GM19438 (cell line): ENCODE results near the gene TPPP.
A peak's percentile ranks its signal among the peaks of the same experiment; 100 is the strongest.
"Not testable (repeated sequence)": the region's sequence is repeated elsewhere in the genome, so short reads cannot be mapped to it uniquely, and the experiment has no call there.

Source experiments
- ATAC-seq: cut with Tn5 transposase; IDR thresholded peaks from one replicate; pipeline ENCODE4 v1.9.1; 2021; ENCODE audit warnings: low read depth; ENCODE audit not compliant: unreplicated experiment

Gene TPPP

DNA sequence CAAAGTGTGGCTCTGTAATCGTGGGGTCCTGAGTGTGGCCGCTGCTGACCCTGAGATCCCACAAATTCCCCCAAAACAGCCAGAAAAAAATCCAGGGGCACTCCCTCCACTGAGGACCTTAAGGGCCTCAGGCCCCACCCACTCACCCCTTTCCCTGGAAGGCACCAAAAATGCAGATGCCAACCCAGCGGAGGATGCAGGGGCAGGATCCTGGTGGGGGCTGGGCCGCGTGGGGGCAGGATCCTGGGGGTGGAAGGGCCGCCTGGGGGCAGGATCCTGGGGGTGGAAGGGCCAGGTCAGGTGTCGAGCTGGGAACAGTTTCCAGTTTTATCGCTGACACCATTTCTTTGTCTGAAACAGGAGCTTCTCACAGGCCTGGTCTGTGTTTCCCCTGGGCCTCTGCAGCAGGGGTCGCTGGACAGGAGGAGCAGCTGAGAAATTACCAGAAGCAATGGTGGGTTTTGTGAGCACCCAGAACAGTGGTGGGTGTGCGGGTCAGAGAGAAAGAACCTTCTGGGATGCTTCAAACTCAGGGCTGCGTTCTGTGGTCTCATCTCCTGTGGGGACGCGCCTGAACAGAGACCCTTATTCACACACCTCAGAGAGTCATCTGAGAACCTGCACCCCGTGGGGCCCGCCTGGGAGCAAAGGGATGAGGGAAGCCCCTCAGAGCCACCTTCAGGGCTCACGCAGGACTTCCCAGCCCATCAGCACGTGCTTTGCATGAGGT, 13.8 kb downstream of the TPPP start:
- not testable (repeated sequence) for ATAC-seq

DNA sequence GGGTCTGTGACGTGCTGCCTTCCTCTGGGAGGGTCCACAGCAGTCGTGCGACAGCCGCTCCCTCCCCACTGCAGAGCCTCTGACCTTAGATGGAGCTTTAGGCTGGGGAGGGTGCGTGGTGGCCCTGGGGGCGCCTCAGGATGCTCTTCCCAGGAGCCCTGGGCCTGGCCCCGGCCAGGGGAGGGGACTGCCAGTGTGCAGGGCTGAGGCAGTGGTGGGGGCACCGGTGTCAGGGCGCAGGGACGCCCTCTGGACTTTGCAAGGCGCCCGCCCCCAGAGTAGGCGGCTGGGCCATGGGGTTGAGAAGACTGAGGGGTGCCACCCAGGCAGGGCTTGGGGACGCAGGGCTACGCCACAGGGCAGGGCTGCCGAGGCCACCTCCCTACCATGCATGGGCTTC, 14.6 kb downstream of the TPPP start:
- ATAC-seq = not testable (repeated sequence)

DNA sequence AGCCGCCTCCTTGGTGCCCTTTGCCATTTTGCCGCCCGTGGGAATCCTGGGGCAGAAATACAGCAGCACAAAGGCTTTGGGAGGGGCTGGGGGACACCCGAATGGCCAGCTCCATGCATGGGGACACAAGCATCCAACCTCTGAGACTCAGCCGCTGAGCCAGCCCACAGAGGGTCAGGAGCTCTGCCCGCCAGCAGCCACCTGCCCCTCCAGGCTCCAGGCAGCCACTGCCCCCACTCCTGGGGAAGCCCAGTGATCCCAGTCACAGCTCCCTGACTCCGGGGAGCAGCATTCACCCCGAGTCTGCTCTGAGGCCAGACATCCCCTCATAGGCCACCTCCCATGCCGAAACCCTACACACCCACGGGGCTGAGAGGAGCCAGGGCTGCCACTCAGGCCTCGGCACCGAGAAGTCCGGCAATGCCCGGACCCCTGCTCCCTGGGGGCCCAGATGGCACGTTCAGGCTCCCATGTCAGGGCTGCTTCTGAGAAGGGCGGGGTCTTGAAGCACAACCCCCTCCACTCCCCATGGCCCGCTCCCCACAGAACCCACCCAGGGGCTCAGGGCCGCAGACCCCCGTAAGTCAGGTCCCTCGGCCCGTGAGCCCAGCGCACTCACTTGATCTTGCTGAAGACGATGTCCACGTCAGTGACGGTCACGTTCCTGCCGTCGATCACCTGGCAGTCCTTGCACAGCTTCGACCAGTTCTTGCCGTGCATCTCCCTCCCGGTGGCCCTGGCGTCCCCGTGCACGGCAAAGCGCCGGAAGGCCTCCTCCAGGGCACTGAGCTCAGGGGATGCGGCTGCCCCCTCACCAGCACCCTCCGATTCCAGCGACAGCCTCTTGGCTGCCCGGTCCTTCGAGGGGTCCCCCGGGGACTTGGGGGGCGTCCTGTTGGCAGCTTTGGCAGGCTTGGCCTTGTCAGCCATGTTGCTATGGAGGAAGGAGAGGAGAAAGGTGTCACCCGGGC, 15.7 kb downstream of the TPPP start:
- no peak for ATAC-seq

DNA sequence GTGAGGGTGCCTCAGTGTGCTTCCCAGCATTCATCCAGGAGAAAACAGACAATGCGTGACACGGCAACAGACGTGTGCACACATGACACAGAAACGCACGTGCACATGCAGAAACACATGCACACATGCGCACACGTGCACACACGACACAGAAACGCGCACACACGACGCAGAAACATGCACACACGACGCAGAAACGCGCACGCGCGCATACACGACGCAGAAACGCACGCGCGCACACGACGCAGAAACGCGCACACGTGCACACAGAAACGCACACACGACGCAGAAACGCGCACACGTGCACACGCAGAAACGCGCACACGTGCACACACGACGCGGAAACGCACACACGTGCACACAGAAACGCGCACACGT, 16.5 kb downstream of the TPPP start:
- no peak for ATAC-seq

DNA sequence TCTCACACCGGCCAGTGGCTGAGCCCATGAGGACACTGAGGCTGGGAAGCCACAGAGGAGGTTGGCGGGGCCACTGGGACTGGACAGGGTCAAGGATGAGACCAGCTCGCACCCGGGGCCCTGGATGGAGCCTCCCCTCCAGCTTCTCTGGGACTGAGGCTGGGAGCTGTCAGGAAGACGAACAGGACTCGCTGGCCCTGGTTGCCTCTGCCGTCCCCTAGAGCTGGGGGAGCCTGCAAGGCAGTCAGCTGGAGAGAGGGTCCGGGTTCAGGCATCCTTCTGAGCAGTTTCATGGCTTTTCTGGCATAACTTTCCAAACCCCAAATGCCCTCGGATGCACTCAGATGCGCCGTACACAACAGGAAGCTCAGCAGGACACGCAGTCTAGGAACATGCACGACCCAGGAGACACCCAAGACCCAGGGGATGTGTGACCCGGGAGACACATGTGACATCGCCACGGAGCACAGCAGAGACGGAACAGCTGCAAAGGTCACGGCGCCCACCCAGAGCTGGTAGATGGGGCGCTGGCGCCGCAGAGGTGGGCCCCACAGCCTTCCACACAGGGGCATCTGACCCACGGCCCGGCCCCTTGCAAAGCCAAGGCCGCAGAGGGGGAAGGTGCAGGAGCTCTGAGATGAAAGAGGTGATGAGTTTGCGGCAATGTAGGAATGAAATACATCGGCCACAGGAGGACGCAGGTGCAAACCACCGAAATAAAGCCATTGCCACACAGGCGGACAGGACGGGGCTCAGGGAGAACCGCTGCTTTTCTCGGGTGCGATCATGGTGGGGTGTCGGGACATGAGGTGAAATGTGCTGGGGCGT, 17.1 kb downstream of the TPPP start:
- ATAC-seq = no peak

DNA sequence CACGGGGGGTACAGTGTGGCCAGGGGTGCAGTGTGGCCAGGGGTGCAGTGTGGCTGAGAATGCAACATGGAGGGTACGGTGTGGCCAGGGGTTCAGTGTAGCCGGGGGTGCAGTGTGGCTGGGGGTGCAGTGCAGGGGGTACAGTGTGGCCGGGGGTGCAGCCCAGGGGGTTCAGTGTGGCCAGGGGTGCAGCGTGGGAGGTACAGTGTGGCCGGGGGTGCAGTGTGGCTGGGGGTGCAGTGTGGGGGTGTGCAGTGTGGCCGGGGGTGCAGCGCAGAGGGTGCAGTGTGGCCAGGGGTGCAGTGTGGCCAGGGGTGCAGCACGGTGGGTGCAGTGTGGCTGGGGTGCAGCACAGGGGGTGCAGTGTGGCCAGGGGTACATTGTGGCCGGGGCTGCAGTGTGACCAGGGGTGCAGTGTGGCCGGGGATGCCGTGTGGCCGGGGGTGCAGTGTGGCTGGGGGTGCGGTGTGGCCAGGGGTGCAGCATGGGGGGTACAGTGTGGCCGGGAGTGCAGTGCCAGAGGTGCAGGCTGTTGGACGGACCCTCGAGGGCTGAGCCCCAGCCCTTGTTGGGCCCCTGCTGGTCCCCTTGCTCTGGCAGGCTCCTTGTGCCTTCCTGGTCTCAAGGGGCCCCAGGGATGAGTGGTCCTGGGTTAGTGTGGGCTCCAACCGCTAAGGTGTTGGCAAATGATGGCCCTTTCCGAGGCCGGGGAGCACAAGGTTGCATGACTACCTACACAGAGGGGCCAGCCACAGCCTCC, 17.9 kb downstream of the TPPP start:
- ATAC-seq = no peak

DNA sequence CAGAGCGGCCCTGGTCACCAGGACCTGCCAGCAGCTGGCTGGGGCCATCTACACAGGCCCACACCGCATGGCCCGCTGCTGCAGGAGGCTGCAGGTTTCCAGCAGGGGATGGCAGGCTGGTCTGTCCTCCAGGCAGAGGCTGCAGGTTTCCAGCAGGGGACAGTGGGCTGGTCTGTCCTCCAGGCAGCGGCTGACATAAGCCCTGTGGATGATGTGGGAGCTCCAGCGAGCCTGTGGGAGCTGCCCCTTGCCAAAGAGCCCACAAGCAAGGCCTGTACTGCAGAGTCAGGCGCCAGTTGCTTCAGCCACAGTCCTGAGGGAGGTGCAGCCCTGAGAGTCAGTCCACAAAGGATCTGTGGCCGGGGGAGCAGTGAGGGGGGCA, 18.5 kb downstream of the TPPP start:
- ATAC-seq = no peak

DNA sequence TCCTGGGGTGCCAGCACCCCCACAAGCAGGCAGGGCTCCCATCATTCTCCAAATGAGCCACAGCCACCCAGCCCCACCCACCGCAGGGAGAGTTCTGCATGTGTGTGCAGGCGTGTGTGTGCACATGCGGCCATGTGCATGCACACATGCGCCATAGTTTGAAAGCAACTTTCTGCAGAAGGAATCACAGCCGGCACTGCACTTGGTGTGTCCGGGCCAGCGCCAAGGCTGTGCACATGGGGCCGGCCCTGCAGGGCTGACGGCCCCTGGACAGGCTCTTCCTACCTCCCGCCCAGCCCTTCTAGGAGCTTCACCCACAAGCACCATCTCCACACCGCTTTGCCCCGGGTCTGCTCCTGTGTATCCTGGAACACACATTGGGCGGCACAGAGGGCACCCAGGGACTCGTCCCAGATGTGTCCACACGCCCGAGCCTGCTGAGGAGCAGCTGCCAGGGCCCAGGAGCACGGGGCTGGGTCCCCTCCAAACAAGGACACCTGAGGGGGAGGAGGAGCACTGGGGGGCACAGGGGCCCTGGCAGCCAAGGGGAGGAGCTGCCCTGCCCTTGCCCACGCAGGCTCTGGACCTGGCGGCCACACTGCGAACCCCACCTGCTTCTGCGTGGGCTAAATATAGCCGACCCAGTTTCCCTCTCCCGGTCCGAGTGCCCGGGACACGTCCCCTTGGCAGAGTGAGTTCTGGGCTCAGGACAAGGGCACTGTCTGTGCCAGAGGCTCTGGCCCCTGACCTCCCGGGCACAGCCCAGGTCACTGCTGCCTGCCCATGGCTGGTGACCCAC, 19.1 kb downstream of the TPPP start:
- ATAC-seq = no peak

DNA sequence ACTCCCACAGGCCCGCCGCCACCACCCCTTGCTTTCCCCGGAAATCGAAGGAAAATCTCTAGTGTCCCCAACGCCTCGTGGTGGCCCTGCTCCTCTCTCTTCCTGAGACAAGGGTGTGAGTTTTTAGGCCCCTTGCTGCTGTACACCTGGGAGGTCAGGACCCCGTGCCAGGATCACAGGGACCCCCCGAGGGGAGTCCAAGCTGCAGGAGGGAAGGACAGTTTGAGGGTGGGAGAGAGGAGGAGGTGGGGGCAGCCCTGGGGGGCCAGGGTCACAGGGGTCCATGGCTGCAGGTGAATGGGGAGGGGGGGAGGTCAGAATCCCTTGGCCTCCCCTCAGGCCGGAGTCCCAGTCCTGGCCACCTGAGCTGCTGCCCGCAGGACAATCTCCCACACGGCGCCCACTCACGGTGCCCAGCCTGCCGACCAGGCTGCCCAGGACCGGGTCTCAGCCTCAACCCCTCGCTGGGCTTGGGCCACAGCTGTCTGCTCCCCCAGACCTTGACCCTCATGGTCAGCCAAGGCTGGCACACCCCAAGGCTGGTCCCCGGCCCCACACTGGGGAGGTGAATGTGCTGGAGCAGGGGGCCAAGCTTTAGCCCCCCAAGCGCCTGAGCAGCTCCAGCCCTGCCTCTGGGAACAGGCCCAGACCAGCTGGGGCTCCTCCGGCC, 19.9 kb downstream of the TPPP start:
- ATAC-seq = no peak

DNA sequence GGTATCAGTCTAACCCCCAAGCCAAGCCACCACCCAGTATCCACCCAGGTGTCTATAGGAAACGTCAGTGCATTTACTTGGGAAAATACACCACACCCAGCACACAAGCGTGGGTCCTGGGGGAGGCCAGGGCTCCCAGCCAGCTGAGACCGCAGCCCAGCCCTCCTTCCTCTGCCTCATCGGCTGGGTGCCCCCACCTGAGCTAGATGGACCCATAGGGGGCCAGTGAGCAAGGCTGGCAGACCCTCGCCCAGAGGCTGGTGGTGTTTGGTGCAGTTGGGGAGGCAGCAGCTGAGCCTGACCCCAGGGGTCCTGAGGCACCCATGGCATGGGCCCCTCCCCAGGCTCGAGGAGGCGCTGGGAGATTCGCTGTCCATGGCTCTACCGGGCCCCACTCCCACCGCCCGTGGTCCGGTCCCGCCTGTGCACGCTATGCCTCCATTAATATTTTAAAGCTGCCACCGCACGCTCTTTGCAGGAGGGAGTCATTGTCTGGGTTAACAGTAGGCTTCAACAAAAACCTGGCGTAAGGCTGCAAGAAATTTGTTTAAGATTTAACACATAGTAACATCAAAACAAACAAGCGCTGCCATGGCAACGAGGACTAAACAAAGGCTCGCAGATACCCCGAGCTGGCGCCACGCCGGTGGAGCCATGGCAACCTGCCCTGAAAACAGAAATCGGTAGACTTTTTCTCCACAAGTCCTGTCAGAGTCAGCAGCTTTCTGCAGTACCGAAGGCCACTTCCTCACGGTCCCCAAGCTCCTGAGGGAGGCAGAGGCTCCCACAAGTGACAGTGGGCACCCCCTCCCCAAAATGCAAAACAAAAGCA, 20.6 kb downstream of the TPPP start:
- ATAC-seq = no peak

DNA sequence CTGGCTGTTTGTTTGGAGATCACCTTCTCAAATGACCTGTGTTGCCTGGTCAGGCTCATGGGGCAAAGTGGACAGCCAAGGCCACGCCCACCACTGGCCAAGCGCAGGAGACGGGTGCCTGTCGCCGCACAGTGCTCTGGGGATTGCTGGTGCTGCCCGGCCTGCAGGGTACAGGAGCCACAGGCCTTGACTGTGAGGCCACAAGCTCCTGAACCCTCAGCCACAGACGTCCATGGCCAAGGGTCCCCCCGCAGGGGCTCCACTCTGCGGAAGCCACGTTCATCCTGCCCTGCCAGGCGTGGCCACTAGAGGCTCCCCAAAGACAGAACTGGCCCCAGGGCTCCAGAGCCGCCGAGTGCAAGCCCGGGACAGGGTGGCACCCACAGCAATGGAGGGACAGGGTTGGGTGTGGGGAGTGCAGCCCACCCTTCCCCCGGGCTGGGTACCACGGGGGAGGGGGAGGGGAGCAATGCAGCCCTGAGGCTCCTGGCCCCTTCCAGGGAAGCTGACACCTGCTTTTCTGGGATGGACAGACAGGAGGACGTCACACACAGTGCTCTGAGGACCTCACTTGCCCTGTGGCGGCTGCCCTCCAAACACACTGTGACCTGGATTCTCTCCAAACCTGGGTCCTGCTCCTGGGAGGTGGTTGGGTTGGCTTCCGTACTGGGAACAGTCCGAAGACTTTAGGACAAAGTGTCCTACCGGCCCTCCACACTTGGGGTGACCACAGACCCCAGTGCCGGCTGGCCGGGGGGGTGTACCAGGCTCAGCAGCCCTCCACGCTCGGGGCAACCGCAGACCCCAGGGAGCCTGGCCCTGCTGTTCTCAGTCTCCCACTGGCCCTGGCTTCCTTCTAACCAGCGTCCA, 21.5 kb downstream of the TPPP start:
- ATAC-seq = peak; percentile 55

DNA sequence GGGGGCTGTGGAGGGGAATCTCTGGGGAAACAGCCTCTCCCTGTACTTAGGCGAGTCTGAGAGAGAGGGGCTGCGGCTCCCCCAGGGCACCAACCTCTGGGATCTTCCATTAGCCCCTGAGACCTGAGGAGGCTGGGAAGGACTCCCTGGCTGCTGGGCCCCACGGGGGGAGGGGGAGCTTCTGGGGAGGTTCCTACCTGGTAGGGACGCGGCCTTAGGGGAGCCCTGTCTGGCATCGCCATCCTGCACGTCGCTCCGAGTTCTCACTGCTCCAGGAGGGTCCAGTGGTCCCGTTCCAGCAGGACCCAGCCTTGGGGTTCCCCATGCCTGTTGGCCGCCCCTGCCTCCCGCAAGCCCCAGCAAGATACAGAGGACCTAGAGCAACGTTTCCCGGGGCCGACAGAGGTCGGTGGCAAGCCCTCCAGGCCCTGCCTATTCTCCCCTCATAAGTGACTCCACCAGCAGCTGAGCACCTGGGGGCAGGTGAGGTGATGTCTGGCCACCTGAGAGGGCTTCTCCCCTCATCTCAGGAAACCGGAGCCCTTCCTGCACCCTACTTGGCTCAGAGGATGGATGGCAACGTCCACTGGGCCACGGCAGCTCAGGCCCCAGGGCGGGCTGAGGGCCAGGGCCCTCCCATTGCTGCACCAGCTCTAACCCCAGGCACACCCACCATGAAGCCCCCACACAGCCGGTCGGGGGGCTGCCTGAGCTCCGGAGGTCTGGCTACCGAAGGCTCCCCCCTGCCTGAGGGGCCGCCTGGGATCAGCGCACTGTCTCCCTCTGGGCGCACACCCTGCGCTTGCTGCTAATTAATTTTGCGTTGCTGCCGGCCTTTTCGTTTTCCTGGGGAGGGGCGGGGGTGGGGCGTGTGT, 22.5 kb downstream of the TPPP start:
- ATAC-seq = no peak

DNA sequence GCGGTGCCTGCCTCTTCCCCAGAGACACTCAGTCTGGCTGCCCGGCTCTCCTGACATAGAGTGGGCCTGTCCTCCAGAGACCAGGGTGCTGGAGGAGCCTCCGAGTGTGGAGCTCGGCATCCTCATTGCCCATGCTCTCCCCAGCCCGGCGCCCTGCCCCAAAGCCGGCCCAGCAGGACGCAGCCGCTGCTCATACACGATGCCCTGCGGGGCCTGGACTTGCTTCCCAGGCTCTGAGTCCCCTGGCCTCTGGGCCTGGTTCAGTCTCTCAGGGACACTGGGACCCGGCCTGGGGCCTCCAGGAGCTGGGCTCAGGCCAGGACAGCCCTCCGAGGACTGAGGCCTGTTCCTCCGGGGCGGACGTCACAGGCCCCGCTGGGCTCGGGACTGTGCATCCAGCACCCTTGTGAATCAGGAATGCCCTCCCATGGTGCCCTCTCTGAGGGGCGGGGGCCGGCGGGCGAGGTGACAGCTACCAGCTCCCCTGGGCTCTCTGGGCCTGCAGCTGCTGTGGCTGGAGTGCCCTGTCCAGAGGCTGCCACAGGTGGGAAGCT, 23.2 kb downstream of the TPPP start:
- no peak for ATAC-seq

DNA sequence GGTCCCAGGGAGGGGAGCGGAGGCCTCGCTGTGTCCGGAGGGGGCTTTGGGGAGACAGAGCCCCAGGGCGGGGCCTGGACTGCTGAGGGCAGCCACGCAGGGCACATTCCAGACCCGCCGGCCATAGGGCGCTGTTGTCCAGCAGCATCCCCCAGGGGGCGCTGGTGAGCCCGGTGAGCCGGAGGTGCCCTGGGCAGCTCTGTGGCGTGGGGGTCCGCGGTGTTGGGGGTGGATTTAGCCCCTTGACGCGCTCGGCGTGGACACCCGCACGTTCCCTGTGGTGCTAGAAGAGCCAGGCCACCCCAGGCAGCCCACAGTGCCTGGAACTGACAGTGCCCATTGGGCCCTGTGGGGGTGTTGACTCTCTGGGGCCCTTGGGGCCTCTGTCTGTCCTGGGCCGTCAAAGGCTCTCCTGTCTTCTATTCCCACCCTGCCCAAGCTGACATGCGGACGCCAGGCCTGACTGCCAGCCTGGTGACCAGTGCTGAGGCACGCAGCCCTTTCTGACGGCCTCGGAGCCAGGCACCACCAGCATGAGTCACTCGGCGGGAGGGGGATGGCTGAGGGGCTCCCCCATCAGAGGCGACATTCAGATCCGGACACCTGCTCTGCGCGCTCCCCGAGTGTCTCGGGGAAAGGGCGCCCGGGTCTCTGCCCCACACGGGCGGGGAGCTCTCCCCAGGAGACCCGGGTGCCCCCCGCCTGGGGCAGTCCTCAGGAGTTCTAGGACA, 23.9 kb downstream of the TPPP start:
- no peak for ATAC-seq

DNA sequence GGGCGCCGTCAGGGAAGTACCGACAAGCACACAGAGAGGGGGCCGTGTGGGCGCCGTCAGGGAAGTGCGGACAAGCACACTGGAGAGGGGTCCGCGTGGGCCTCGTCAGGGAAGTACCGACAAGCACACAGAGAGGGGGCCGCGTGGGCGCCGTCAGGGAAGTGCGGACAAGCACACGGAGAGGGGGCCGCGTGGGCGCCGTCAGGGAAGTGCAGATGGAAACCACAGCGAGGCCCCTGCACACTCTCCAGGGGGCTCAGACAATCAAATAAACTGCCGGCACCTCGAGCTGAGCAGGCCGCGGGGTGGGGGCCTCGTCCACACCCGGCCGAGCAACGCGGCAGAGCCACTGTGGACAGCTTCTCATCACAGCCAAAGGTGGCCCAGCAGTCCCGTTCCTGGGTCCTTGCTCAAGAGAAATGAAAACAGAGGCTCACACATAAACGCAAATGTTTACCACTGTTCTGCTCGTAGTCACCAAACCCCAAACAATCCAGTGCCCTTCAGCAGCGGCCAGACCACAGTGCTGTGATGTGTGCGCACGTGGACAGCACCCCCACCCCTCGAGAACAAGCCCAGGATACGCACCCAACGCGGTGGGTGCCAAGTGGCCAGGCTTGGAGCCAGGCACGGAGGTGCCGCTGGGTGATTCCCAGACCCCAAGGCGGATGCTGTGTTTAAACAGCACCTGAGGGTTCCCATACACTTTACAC, 24.7 kb downstream of the TPPP start:
- ATAC-seq = no peak
